ENCODE results near the gene SMIM43. TPM values are rescaled to one million over a fixed set of nuclear protein-coding genes. Genes with fewer than 3 reads are reported as not detected.
A peak's percentile ranks its signal among the peaks of the same experiment; 100 is the strongest.
"Not testable (repeated sequence)": the region's sequence is repeated elsewhere in the genome, so short reads cannot be mapped to it uniquely, and the experiment has no call there.

The SMIM43 gene
- total RNA-seq, 1 experiment from 2014 or later: not detected

DNA sequence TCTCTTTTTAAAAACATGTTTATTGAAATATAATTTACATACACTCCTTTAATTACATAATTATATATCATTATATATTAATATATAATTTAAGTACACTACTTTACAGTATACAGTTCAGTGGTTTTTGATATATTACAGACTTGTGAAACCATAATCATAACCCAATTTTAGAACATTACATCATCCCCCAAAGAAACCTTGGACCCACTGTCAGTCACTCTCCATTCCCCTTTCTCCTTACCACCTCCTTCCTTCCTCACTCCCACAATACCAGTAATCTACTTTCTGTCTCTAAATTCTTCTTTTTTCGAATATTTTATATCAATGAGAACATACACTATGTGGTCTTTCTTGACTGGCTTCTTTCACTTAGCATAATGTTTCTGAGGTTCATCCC, 18.2 kb upstream of the SMIM43 start:
- DNase-seq (ENCODE audit: low spot score): no peak

DNA sequence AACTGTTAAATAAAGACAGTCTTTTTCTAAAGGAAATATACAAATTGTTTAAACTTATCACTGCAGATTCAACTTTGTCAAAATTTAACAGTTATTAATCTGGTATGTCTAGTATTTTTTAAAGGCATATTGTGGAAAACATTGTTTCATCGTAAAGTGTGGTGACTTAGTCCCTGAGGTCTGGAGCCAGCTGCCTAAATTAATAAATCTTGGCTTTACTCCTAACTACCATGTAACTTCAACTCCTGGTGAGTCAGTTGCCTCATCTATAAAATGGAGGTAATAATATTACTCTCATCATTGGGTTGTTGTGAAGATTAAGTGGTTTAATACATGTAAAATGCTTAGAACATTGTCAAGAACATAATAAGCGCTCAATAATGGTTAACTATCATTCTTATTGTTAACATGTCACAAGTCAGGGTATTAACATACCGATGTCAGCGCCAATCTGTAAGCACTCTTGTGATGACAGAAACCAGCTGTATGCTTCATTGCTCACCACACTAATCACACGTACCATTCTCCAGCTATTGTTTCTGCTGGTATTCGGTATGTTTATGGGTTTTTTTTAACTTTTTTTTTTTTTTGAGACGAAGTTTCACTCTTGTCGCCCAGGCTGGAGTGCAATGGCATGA, 14.1 kb upstream of the SMIM43 start:
- no peak for DNase-seq (ENCODE audit: low spot score)

- no peak for DNase-seq (ENCODE audit: low spot score)
Measured at GRCh38 chr4:121777625-121778024, 12.7 kb upstream of the SMIM43 start.

DNA sequence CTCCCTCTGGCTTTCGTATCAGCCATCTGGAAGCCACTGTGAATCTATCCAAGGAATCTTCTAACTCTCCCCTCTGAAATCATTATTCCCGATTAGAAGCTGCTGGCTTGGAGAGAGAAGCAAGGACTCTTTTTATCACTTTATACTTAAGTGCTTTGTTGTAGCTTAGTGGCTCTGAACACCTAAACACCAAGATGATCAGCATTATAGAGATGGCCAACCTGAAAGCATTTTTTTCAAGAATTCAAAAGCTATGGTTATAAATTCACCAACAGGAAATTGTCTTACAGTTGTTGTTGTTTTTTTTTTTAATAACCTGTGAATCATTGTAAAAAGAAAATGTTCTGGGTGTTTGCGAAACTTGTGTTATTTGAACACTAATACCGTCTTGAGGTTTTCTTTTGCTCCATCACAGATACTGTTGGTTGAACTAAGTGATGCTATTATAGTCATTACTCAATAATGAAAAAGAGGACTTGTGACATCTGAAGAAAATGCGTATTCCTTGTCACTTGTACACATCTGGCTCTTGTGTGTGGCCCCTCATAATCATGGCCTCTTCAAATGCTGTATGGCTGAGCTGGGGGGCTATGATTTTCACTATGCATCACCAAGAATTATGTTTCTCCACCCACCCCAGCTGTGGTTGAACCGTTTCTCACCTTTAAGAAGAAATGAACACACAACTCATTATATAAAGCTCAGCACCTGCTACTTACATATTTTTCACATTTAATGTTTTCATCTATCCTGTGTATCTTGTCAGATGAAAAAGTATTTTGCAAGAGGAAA, 11.8 kb upstream of the SMIM43 start:
- no peak for DNase-seq (ENCODE audit: low spot score)

- DNase-seq (ENCODE audit: low spot score): no peak
Measured at GRCh38 chr4:121773883-121774282, 8.9 kb upstream of the SMIM43 start.

GRCh38 chr4:121771869-121772268, 6.9 kb upstream of the SMIM43 start:
- no peak for DNase-seq (ENCODE audit: low spot score)

DNA sequence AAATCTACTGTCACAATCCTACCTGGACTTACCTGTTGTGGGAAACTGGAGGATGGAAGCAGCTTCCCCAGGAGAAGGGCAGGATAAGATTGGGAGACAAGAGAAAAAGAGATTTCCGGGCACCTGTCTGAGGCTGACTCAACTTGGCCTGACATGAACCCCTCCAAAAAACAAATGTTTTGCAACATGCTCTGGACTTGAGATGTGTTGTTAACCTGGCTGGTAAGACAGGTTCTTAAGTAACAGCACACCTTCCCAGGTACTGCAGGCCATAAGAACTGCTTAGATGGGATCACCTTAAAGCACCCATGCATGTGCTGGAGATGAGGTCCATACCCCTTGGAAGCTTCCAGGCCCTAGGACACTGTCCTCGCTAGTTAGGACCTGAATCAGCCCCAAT, 4.4 kb upstream of the SMIM43 start:
- DNase-seq (ENCODE audit: low spot score): no peak

DNA sequence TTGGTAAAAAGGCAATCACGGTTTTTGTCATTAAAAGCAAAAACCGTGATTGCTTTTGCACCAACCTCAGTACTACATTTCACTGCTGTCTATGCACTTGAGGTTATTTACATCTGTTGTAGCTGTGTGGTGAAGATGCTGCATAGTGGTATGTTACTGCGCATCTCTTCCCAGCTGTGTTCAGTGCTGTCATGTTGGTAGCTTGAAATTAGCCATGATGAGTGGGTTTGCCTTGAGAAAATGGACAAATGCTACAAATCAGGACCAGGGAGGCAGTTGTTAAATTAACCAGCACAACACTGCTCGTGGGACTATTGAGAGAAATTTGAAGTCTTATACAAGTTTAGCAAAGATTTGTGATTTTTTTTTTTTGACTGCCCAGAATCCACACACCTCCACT, 2.2 kb upstream of the SMIM43 start:
- DNase-seq (ENCODE audit: low spot score): no peak

DNA sequence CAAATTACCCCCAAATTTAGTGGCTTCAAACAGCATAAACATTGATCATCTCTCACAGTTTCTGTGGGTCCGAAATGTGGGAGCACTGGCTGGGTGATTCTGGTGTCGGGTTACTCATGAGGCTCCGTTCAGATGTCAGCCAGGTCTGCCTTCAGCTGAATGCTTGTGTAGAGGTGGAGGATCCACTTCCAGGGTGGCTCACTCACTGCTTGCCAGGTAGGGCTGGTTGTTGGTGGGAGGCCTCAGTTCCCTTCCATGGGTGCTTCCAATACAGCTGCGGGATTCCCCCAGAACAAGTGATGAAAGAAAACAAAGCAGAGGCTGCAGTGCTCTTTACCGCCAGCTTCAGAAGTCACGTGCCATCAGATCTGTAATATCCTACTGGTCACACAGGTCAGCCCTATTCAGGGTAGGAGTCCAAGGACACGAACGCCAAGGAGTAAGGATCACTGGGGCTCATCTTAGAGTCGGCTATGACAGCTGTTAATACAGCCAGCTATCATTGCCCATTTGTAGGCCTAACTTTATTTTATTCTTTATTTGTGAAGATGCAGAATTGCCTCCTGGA, 1.1 kb upstream of the SMIM43 start:
- no peak for DNase-seq (ENCODE audit: low spot score)

DNA sequence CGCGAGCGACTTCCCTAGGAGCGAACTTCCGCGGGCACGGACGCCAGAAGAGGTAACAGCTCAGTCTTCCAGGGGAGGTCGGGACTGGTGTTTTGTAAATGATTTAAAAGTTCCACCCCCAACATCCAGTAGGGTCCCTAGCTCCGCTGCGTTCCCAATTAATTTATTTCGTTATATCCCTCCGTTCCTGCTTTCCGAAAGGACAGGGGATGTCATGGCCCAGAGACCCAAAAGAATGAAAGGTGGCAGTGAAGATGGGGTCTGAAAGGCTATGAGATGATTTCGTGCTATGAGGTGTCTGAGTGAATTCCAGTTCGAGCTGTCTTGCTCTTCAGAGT, 373 bp upstream of the SMIM43 start:
- DNase-seq (ENCODE audit: low spot score): no peak

- DNase-seq (ENCODE audit: low spot score): no peak
Measured at GRCh38 chr4:121764303-121764701, 662 bp downstream of the SMIM43 start.

- no peak for DNase-seq (ENCODE audit: low spot score)
Measured at GRCh38 chr4:121760205-121760604, 4.8 kb downstream of the SMIM43 start.

DNA sequence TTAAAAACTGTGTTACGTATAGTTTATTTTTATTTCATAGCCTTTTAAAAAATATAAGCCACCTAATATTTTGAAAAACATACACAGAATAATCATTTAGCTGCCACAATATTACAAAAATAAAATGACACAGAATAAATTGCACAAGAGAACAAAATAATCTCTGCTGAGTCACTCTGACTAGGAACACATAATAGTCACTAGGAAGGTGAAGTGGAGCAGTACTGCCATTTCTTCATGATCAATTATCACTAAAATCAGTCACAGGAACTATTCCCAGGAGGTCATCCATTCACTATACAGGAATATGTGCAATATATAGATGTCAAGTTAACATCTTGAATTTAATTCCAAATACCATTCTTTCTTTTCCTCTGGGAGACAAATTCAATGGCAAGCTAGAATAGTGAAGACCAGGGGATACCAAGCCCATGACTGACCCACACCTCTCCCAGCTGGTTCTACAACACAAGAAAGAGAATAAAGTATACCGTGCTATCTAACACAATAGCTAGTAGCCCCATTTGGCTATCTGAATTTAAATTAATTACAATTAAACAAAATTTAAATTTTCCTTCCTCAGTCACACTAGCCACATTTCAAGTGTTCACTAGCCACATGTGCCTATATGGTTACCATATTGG, 5.9 kb downstream of the SMIM43 start:
- DNase-seq (ENCODE audit: low spot score): no peak

DNA sequence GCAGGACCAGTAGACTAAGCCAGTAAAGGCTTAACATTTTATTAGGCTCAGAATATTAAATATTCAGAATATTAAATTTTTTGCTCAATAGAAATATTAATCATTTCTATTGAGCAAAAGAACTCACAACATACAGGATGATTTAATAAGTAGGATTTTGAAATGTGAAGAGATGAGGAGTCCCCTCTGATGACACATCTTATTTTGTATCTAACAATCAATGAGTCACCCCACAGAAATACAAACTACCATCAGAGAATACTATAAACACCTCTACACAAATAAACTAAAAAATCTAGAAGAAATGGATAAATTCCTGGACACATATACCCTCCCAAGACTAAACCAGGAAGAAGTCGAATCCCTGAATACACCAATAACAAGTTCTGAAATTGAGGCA, 12.8 kb downstream of the SMIM43 start:
- not testable (repeated sequence) for DNase-seq (ENCODE audit: low spot score)

- DNase-seq (ENCODE audit: low spot score): no peak
Measured at GRCh38 chr4:121749225-121749624, 15.7 kb downstream of the SMIM43 start.

DNA sequence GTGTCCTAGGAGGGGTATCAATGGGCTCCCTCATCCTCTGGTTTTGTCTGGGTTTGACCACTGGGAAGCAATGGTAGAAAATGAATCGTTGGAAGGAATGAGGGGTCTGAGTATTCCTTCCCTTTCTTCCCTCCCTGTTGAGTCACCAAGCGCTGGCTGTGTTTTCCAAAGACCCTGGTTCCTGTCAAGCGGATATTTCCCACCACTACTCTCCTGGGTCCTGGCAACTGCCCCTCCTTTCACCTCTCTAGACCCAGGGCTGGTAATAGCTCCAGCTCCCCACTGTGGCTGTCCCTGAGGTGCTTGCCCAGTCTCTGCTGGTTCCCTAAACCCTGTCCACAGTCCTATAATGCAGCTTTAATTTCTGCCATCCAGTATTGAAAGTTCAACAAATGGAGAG, 22.2 kb downstream of the SMIM43 start:
- no peak for DNase-seq (ENCODE audit: low spot score)

- DNase-seq (ENCODE audit: low spot score): no peak
Measured at GRCh38 chr4:121741751-121742150, 23.2 kb downstream of the SMIM43 start.

GRCh38 chr4:121740796-121741409, 24.1 kb downstream of the SMIM43 start:
- peak; percentile 14 for DNase-seq (ENCODE audit: low spot score)

GRCh38 chr4:121739575-121739974, 25.4 kb downstream of the SMIM43 start:
- DNase-seq (ENCODE audit: low spot score): no peak

DNA sequence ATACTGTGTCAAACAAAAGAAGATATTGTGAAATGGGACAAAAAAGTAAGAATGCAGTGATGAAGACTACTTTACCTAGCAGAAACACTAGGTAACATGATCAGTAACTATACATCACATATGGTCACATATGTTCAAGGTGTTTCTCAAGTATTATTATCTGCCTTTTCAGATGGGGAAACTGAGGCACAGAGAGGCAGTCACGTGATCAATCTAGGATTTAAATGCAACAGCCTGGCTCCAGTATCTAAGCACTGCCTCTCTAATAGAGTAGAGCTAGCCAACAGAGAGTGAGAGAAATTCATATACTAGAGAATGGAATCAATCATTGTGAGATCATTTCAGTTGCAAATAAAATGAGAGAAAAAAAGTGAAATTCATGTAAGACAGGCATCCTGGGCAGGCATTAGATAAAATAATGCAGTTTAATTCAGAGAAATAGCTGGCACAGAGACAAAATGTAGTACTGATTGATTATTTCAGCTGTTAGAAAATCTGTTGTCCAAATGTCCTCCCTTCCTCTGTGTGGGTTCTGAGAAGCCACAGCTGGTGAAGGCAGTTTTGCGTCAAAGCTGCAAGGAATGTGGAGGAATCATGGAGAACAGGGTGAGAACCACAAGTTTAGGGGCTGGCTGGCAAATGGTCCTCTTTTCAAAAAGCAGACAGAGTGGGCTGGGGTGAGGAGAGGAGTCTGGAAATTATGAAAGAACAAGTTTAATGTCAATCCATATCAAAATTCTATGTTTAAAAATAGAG, 26.0 kb downstream of the SMIM43 start:
- no peak for DNase-seq (ENCODE audit: low spot score)

- no peak for DNase-seq (ENCODE audit: low spot score)
Measured at GRCh38 chr4:121737846-121738554, 27.0 kb downstream of the SMIM43 start.
